SK-N-SH (cell line): Measurements from ENCODE around the gene GDF2. TPM values are rescaled to one million over a fixed set of nuclear protein-coding genes. Genes with fewer than 3 reads are reported as not detected.

Experiments used
- CTCF ChIA-PET: fragments of 300-600, 350-600 bp; formaldehyde crosslinking; extraction: SDS; loops from one replicate; lab custom pipeline; 2021; lab: Yijun Ruan, JAX
- POLR2A ChIA-PET: fragments of 350-600 bp; sonication (Branson Sonifier 250); formaldehyde crosslinking; extraction: SDS; loops from one replicate; lab custom pipeline; 2020; ENCODE audit warnings: antibody characterized with exemption, inconsistent platforms; lab: Yijun Ruan, JAX
- DNase-seq: peaks from one replicate; pipeline ENCODE4 v3.0.0; 2012
- H2AFZ ChIP-seq: fragments of 200-600 bp; sonication (generic); 2 replicates; pipeline ENCODE4 v1.8.1; 2016; ENCODE audit warnings: antibody characterized with exemption, mild to moderate bottlenecking, low read depth
- H3F3A ChIP-seq: fragments of 200-600 bp; sonication (generic); replicated peaks from 2 replicates; pipeline ENCODE3; 2016; ENCODE audit warnings: antibody characterized with exemption, mild to moderate bottlenecking; ENCODE audit not compliant: insufficient read depth
- H3K27ac ChIP-seq, 2 experiments: fragments of 200-500 bp in 1 of 2; fragments of 200-600 bp in 1 of 2; sonication (Bioruptor generic) in 1 of 2; sonication (generic), shearing (Covaris generic) in 1 of 2; 2 replicates each; pipeline versions ENCODE4 v1.5.1 to v1.6.1; 2014 to 2016; ENCODE audit warnings: low read depth in 2 of 2, inconsistent platforms in 1 of 2, low read length in 1 of 2, mild to moderate bottlenecking in 1 of 2, mixed read lengths in 1 of 2
- H3K27me3 ChIP-seq: fragments of 200-600 bp; sonication (generic), shearing (Covaris generic); 2 replicates; pipeline ENCODE4 v1.6.1; 2016; ENCODE audit warnings: mixed run types; ENCODE audit not compliant: insufficient read depth
- H3K36me3 ChIP-seq, 2 experiments: fragments of 200-500 bp in 1 of 2; fragments of 200-600 bp in 1 of 2; sonication (Bioruptor generic) in 1 of 2; sonication (generic) in 1 of 2; replicated peaks in 1 of 2; 2 replicates each; pipeline versions ENCODE3 to v1.5.1; 2014 to 2016; ENCODE audit warnings: low read length in 1 of 2, mild to moderate bottlenecking in 1 of 2; ENCODE audit not compliant: insufficient read depth in 2 of 2, control insufficient read depth in 1 of 2
- H3K4me1 ChIP-seq, 2 experiments: fragments of 200-500 bp in 1 of 2; fragments of 200-600 bp in 1 of 2; sonication (Bioruptor generic) in 1 of 2; sonication (generic), shearing (Covaris generic) in 1 of 2; 2 replicates each; pipeline versions ENCODE4 v1.5.1 to v1.6.1; 2014 to 2016; ENCODE audit warnings: low read depth in 1 of 2, low read length in 1 of 2, mixed run types in 1 of 2; ENCODE audit not compliant: insufficient read depth in 2 of 2, control insufficient read depth in 1 of 2
- H3K4me2 ChIP-seq: fragments of 200-600 bp; sonication (generic), shearing (Covaris generic); 2 replicates; pipeline ENCODE4 v1.6.1; 2017; ENCODE audit warnings: mixed run types
- H3K4me3 ChIP-seq, 2 experiments: fragments of 200-500 bp in 1 of 2; fragments of 200-600 bp in 1 of 2; sonication (Bioruptor generic) in 1 of 2; sonication (generic), shearing (Covaris generic) in 1 of 2; 2 replicates each; pipeline versions ENCODE4 v1.5.1 to v1.8.1; 2014 to 2016; ENCODE audit warnings: low read depth in 2 of 2, inconsistent platforms in 1 of 2, low read length in 1 of 2, mild to moderate bottlenecking in 1 of 2, mixed read lengths in 1 of 2, moderate library complexity in 1 of 2
- H3K79me2 ChIP-seq: fragments of 200-600 bp; sonication (generic); 2 replicates; pipeline ENCODE4 v1.8.1; 2017; ENCODE audit warnings: mild to moderate bottlenecking; ENCODE audit not compliant: insufficient read depth
- H3K9ac ChIP-seq: fragments of 200-600 bp; sonication (generic); 2 replicates; pipeline ENCODE4 v1.6.1; 2017; ENCODE audit warnings: mixed run types
- H3K9me2 ChIP-seq: fragments of 200-600 bp; sonication (generic); 2 replicates; pipeline ENCODE4 v1.6.1; 2017; ENCODE audit warnings: mixed run types
- H3K9me3 ChIP-seq: fragments of 200-600 bp; sonication (generic); 2 replicates; pipeline ENCODE4 v1.6.1; 2017; ENCODE audit warnings: mixed run types, mild to moderate bottlenecking, moderate library complexity
- H4K20me1 ChIP-seq: fragments of 200-600 bp; sonication (generic); 2 replicates; pipeline ENCODE4 v1.6.1; 2017; ENCODE audit warnings: mild to moderate bottlenecking, mixed run types; ENCODE audit not compliant: insufficient read depth
- MAX ChIP-seq: IDR thresholded peaks from 2 replicates; pipeline ENCODE4 v1.4.0; 2012; ENCODE audit warnings: low read depth
- MXI1 ChIP-seq: IDR thresholded peaks from 2 replicates; pipeline ENCODE4 v1.6.1; 2012; ENCODE audit warnings: mild to moderate bottlenecking, low read depth, low read length, improper control_type of control experiment
- NFIC ChIP-seq: IDR thresholded peaks from 2 replicates; pipeline ENCODE4 v1.4.0; 2012; ENCODE audit warnings: borderline replicate concordance
- REST ChIP-seq: IDR thresholded peaks from 2 replicates; pipeline ENCODE4 v1.6.1; 2012; ENCODE audit warnings: mild to moderate bottlenecking, low read depth, low read length, moderate library complexity
- TCF12 ChIP-seq: IDR thresholded peaks from 2 replicates; pipeline ENCODE4 v1.4.0; 2012
- ZBTB33 ChIP-seq: IDR thresholded peaks from 2 replicates; pipeline ENCODE4 v1.4.0; 2012; ENCODE audit warnings: low read depth, borderline replicate concordance
- WGBS: methylation state at CpG from one replicate; pipeline ENCODE4 v1.1.6; 2017; ENCODE audit warnings: low lambda C conversion rate; 5-methylcytosine and 5-hydroxymethylcytosine counted together
- polyA plus RNA-seq, 3 experiments: library from polyadenylated mRNA; depleted of rRNA; stranded (reverse); fragments of >200 nt; gene quantifications; 2 replicates each; pipeline ENCODE4 v1.2.3, GENCODE V29; 2012

The GDF2 gene
- polyA plus RNA-seq, 1 of the 3 experiments (the other 2 are of a cell fraction), result not detected

- no peaks in the 10 kb centered on the region for H3K36me3 ChIP-seq
- no peak overlapping the region for H2AFZ ChIP-seq
- ChIA-PET CTCF (interaction anchor here (1.1 to 2.5 kb wide), 4 partner anchors 8 to 352 kb away, joined by 4 to 23 read pairs (median 8); no protein-coding TSS in a partner anchor), POLR2A (no interaction called here)
- no peaks in the 10 kb centered on the region for H3F3A ChIP-seq
- no peak overlapping the region for H3K4me3 ChIP-seq
- no peak overlapping the region for H3K27ac ChIP-seq
- peak; percentile 37 for DNase-seq
- no peaks in the 10 kb centered on the region for H3K79me2 ChIP-seq
- H3K9me3 ChIP-seq, result no peaks in the 10 kb centered on the region
- no peaks in the 10 kb centered on the region for H3K27me3 ChIP-seq
- H3K4me2 ChIP-seq, result no peak overlapping the region
- peaks cover 0 to 28% of the 10 kb centered on the region in 2 experiments; a peak in 2 of 4 replicates for H3K4me1 ChIP-seq
- no peaks in the 10 kb centered on the region for H4K20me1 ChIP-seq
- whole genome bisulfite sequencing, result 72% methylated on average over 4 of the region's 10 CpGs
- TF ChIP-seq MAX, result no peak
- no peak for TF ChIP-seq TCF12
- TF ChIP-seq ZBTB33, result no peak
- TF ChIP-seq NFIC, result no peak
- no peak for TF ChIP-seq MXI1
- no peak for TF ChIP-seq REST
- H3K9me2 ChIP-seq, result no peaks in the 10 kb centered on the region
- H3K9ac ChIP-seq, result no peak overlapping the region
These were observed 54.4 kb downstream of the GDF2 start for GRCh38 chr10:47376522-47377220.

Other genes with a start within 250 kb of the GDF2 start
- 0.02 TPM in 1 of 2 replicates, not detected in the other for gene GDF10, start 22.3 kb upstream of the GDF2 start, polyA plus RNA-seq (2012; rRNA removed)
- gene RBP3, start 25.9 kb downstream of the GDF2 start, polyA plus RNA-seq (2012; rRNA removed), result not detected in 2 replicates
- gene ZNF488, start 61.8 kb downstream of the GDF2 start, polyA plus RNA-seq (2012; rRNA removed), result 0.59 and 0.81 TPM in 2 replicates
- gene ANXA8, start 161.7 kb downstream of the GDF2 start, polyA plus RNA-seq (2012; rRNA removed), result 0.15 and 0.41 TPM in 2 replicates
- gene FAM25G, start 169.2 kb downstream of the GDF2 start, polyA plus RNA-seq (2012; rRNA removed), result not detected in 2 replicates
- gene AGAP9, start 201.2 kb downstream of the GDF2 start, polyA plus RNA-seq (2012; rRNA removed), result 9.1 and 9.9 TPM in 2 replicates